GM19372 (cell line): ENCODE measurements around the gene BHLHA15.

ENCODE experiments used
- ATAC-seq: cut with Tn5 transposase; IDR thresholded peaks from one replicate; pipeline ENCODE4 v1.9.1; 2021; ENCODE audit warnings: mild to moderate bottlenecking, low read depth, moderate library complexity; ENCODE audit not compliant: unreplicated experiment

Gene BHLHA15

GRCh38 chr7:98211221-98211675, at the start of gene BHLHA15:
TSS of gene BHLHA15 (plus strand) at chr7:98211439. CDS start at chr7:98212310, 871 bp downstream.
- ATAC-seq, result peak; percentile 68

DNA sequence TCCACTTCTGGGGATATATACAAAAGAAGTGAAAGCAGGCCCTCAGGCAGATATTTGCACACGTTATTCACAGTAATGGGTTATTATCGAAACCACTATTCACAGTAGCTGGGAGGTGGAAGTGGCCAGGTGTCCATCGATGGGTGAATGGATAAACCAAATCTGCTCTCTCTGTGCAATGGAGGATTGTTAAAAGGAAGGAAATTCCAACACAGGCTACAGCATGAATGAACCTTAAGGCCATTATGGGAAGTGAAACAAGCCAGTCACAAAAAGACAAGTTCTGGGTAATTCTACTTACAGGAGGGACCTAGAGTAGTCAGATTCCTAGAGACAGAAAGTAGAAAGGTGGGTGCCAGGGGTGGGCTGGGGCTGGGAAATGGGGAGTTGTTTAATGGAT, 48.5 kb upstream of the BHLHA15 start:
- no peak for ATAC-seq

- ATAC-seq, result no peak
Measured at GRCh38 chr7:98163269-98163668, 48.0 kb upstream of the BHLHA15 start.

- no peak for ATAC-seq
Measured at GRCh38 chr7:98163704-98164494, 47.3 kb upstream of the BHLHA15 start.

DNA sequence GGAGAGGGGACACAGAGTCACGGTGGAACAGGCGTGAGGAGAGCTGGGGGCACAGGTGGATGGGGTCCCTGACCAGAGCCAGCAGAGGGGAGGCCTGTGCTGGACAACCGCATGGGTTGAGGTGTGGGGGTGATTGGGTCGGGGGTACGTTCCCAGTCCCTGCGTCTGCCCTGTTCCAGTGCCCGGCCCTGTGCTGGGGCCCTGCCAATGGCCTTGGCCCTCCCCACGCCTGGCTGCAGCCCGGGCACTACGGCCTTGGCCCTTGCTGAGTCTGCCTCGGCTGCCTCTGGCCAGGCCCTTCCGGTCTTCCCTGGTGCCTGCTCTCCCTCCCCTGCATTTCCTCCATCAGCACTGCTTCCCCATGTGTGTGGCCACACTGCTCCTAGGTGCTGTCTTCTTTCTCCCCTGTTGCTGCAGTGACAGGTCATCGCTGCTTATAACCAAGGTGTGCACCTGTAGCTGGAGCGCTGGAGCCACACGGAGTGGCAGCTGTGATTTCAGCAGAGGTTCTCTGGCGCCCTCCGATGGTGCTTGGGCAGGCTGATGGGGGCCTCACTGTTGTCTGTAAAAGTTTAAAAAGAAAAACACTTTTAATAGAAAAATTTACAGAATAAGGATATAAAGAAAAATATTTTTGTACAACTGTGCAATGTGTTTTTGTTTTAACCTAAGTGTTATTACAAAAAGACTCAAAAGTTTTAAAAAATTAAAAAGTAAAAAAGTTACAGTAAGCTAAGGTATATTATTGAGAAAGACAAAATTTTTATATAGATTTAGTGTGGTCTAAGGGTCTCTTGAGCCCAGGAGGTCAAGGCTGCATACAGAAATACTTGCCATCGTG, 45.2 kb upstream of the BHLHA15 start:
- no peak for ATAC-seq

- ATAC-seq, result no peak
Measured at GRCh38 chr7:98166668-98166970, 44.6 kb upstream of the BHLHA15 start.

GRCh38 chr7:98167653-98168052, 43.6 kb upstream of the BHLHA15 start:
- no peak for ATAC-seq

GRCh38 chr7:98168181-98168903, 42.9 kb upstream of the BHLHA15 start:
- ATAC-seq, result peak; percentile 53

DNA sequence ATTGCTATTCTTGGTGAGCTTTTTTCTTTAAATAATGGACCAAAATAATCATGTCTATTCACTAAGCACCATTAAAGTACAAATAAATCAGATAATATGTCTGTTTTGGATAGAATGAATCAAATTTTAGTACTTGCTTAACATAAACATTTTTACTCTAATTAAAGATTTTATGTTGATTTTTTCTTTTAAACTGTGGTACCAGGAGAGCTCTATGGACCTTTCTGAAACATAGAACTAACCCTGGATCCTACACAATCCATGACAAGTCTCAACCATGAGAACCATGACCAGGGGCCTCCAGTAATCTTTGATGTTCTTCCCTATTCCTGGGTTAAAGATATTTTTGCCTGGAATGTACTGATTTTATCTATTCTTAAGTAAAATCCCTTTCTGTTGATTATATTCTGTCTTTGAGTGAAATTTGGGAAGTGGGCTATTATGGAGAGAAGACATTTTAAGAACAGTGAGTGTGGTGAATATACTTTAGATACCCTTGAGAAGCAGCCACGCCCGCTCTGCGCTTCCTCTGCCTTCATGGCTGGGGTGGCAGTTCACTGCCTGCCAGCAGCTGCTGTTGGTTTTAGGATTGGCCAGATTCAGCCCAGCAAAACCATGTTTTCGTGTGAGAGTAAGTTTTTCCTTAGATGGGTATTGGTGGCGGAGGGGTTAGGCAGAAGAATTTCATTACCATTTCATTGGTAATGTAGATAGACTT, 42.2 kb upstream of the BHLHA15 start:
- no peak for ATAC-seq

GRCh38 chr7:98170966-98171365, 40.3 kb upstream of the BHLHA15 start:
- no peak for ATAC-seq

GRCh38 chr7:98171449-98171848, 39.8 kb upstream of the BHLHA15 start:
- no peak for ATAC-seq

DNA sequence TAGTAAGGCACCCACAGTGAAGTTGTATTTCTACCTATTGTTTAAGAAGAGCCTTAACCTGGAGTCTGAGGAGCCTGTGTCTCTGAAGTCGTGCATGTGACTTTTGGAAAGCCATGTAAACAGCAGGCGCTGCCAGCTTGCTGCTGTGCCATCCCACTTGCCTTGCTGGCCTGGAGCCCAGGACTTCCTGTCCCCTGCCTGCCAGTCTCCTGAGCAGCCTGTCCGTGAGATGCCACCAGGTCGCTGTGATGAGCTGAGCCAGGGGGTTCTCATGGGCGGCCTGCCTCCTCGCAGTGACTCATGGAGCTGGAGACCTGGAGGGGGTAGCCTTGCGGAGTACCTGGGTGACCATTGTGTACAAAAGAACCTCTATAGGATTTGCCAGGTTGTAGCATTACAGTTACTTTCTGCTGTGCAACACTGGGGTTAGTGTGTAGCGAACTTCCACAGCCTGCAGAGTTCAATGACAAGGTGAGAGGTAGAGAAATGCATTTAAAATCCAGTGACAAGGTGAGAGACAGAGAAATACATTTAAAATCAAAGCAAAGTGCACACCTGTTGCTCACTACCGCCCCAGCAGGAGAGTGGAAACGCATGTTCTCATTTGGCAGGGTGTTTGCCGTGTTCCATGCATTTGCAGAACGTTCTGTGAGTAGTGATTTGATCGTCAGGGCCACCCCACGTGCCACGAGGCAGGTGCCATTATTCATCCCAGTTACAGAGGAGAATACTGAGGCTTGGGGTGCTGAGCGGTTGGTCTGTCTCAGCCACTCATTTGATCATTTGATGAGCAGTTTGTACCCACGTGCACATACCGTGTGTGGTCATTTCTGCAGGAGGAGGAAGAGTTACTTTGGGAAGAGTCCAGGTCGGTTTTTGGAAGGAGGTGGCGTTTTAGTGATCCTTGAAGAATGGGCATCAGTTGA, 36.6 kb upstream of the BHLHA15 start:
- no peak for ATAC-seq

GRCh38 chr7:98175260-98175940, 35.8 kb upstream of the BHLHA15 start:
- ATAC-seq, result no peak

- no peak for ATAC-seq
Measured at GRCh38 chr7:98177553-98177952, 33.7 kb upstream of the BHLHA15 start.

GRCh38 chr7:98178321-98178720, 32.9 kb upstream of the BHLHA15 start:
- no peak for ATAC-seq

DNA sequence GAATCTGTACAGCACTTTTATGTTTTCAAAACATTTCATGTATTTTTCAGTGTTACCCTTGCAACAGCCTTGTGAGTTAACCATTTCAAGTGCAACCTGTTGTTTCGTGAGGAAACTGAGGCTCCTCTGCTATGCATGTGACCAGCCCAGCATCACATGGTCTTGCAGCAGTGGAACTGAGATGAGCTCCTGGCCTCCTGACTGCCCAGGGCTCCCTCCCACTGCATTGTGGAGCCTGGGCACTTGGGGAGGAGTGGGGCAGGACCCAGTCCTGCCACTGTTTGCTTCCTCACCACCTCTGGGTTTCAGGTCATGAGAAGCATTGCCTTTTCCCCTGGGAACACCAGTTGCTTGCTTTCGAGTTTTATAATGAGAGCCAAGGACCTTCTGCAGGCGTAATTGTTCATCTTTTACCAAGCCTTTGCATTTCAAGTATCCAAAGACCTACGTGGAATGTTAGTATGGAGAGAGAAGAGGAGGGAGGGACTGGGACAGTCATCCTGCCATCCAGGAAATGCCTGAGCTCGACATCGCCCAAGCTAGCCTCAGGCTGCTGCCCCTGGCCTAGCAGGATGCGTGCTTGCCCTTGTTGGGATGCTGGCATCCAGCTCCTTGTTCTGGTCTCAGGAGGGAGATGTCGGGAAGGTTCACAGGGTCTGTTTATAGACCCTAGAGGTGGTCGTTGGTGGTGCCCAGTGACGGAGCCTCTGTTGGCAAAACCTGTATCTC, 32.3 kb upstream of the BHLHA15 start:
- no peak for ATAC-seq

GRCh38 chr7:98180751-98181150, 30.5 kb upstream of the BHLHA15 start:
- ATAC-seq, result no peak

GRCh38 chr7:98185101-98185500, 26.1 kb upstream of the BHLHA15 start:
- no peak for ATAC-seq
